Psoas muscle (tissue), 8 donors: ENCODE results near the gene ELOVL5. TPM values are rescaled to one million over a fixed set of nuclear protein-coding genes. Genes with fewer than 3 reads are reported as not detected.
"Not testable (repeated sequence)": the region's sequence is repeated elsewhere in the genome, so short reads cannot be mapped to it uniquely, and the experiment has no call there.

Source experiments
- ATAC-seq, 4 donors: fragments of 200-7000 bp; cut with Tn5 transposase; one replicate each; pipeline ENCODE4 v1.9.1; 2020; ENCODE audit warnings: moderate library complexity in 3 of 4, mild to moderate bottlenecking in 2 of 4
- DNase-seq, 2 donors: peaks; one replicate each; pipeline ENCODE4 v3.0.0-alpha.2; 2020
- H3K27ac ChIP-seq: fragments of 200-600 bp; one replicate; pipeline ENCODE4 v1.8.0; 2022
- H3K27me3 ChIP-seq, 3 donors: fragments of 200-600 bp in 1 of 3; one replicate each; pipeline versions ENCODE4 v1.6.1 to v1.8.0; 2013 to 2022; ENCODE audit warnings: low read length in 2 of 3, mild to moderate bottlenecking in 2 of 3, moderate library complexity in 1 of 3; ENCODE audit not compliant: insufficient read depth in 3 of 3
- H3K36me3 ChIP-seq, 2 donors: fragments of 200-600 bp in 1 of 2; one replicate each; pipeline versions ENCODE4 v1.6.1 to v1.8.0; 2013 to 2022; ENCODE audit warnings: low read depth in 1 of 2, mild to moderate bottlenecking in 1 of 2, moderate library complexity in 1 of 2; ENCODE audit not compliant: insufficient read depth in 1 of 2
- H3K4me1 ChIP-seq: fragments of 200-600 bp; one replicate; pipeline ENCODE4 v1.8.0; 2022
- H3K4me3 ChIP-seq: fragments of 200-600 bp; one replicate; pipeline ENCODE4 v1.8.0; 2022; ENCODE audit warnings: mild to moderate bottlenecking
- H3K9me3 ChIP-seq: fragments of 200-600 bp; one replicate; pipeline ENCODE4 v1.8.0; 2022
- CTCF ChIP-seq: fragments of 200-600 bp; IDR thresholded peaks from one replicate; pipeline ENCODE4 v1.8.0; 2022; ENCODE audit warnings: antibody characterized with exemption
- WGBS, 3 donors: extraction: QIAGEN DNeasy Blood & Tissue Kit; methylation state at CpG; one replicate each; pipeline versions ENCODE4 v1.1.6 to v1.1.7; 2013; 5-methylcytosine and 5-hydroxymethylcytosine counted together
- intact Hi-C, 2 donors: fragments of 100-400 bp; cut with DNase I; formaldehyde crosslinking; loops; one replicate each; pipeline versions ENCODE4 v1.11.0 to v1.14.2; 2022
- polyA plus RNA-seq, 3 donors: library from polyadenylated mRNA; stranded (reverse); fragments of 200-250 nt; gene quantifications; one replicate each; pipeline ENCODE4 v1.2.3, GENCODE V29; 2013
- total RNA-seq, 4 donors: library from RNA; stranded (reverse); fragmentation: NEBNext Ultra II Directional in 2 of 4; extraction: Animal tissue kit (Norgen Biotek cat#: 25700) in 2 of 4; gene quantifications; one replicate each; pipeline versions ENCODE4 v1.2.1 to v1.2.4, GENCODE V29; 2021 to 2023
- donor health status: healthy with polysubstance abuse.
- donor health status: DM: no; HTN: no; CAD: no; lungs with moderate emphysema.
- donor health status: Bipolar disorder and iron deficiency.
- donor health status: healthy.
- donor health status: DM: yes; HTN: yes; CAD: no.
- donor health status: DM: no; HTN: no; CAD: no.
- donor health status: DM: no; HTN: no; CAD: no.
- donor health status: DM: yes; HTN: yes; CAD: no.

Gene ELOVL5
- total and polyA plus RNA-seq, 7 donors = 4.8 to 14.4 (median 7.5) TPM

DNA sequence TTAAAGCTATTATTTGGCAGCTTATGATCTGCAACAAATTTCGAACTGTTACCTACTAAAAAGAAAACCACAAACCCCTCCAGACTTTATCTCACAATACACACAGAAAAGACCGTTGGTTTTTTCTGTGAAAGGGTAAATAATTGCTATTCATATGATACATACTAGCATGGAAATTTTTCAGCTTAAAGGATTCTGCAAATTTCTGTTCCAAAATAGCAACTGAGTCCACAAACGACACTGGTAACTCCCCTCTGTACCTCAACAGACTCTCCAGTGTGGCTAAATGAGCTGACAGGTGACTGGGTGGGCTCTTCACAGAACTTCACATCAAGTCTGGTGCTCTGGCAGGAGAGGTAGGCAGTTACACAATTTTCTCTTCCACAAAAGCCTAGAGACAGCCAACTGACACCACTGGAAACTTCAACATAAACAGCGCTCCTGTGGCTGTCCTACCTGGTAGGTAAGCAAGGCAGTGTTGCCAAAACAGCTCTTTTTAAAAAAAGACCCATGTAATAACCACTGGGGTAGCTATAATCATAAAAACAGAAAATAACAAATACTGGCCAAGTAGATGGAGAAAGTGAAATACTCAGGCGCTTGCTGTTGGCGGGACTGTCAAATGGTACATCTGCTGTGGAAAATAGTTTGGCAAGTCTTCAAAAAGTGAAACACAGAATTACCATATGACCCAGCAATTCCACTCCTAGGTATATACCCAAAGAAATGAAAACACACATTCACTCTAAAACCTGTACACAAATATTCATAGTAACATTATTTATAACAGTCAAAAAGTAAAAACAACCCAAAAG lies 37.8 kb downstream of the ELOVL5 start:
- no peak for TF ChIP-seq CTCF
- Histone ChIP-seq H3K36me3 (no peaks in the 10 kb centered on the region), H3K4me1 (no peaks in the 10 kb centered on the region), H3K27me3 (no peaks in the 10 kb centered on the region), H3K4me3 (no peak overlapping the region), H3K27ac (no peak overlapping the region), H3K9me3 (no peaks in the 10 kb centered on the region)
- no peak for DNase-seq
- intact Hi-C loops = no loop called here
- 82 to 86% (median 82%) methylated on average over 6 of the region's 6 CpGs for WGBS, 3 donors
- no peak for ATAC-seq

- no peaks in the 10 kb centered on the region for H3K27me3 ChIP-seq
- WGBS, 3 donors = 75 to 88% (median 82%) methylated on average over 4 of the region's 4 CpGs
- H3K4me3 ChIP-seq = no peak overlapping the region
- no peak overlapping the region for H3K27ac ChIP-seq
- no peaks in the 10 kb centered on the region for H3K4me1 ChIP-seq
- no peaks in the 10 kb centered on the region for H3K9me3 ChIP-seq
- no peak for ATAC-seq
- intact Hi-C loops = no loop called here
- DNase-seq = no peak
- H3K36me3 ChIP-seq = no peaks in the 10 kb centered on the region
- TF ChIP-seq CTCF = no peak
These were observed 38.8 kb downstream of the ELOVL5 start for GRCh38 chr6:53309901-53310300.

GRCh38 chr6:53309059-53309900 lies 39.5 kb downstream of the ELOVL5 start:
- 49 to 51% (median 50%) methylated on average over 7 of the region's 7 CpGs for WGBS, 3 donors
- Histone ChIP-seq H3K27me3 (no peaks in the 10 kb centered on the region), H3K36me3 (no peaks in the 10 kb centered on the region), H3K9me3 (no peaks in the 10 kb centered on the region), H3K4me1 (no peaks in the 10 kb centered on the region), H3K4me3 (no peak overlapping the region), H3K27ac (no peak overlapping the region)
- no peak for TF ChIP-seq CTCF
- intact Hi-C loops = no loop called here
- DNase-seq (no peak), ATAC-seq (no peak)

DNA sequence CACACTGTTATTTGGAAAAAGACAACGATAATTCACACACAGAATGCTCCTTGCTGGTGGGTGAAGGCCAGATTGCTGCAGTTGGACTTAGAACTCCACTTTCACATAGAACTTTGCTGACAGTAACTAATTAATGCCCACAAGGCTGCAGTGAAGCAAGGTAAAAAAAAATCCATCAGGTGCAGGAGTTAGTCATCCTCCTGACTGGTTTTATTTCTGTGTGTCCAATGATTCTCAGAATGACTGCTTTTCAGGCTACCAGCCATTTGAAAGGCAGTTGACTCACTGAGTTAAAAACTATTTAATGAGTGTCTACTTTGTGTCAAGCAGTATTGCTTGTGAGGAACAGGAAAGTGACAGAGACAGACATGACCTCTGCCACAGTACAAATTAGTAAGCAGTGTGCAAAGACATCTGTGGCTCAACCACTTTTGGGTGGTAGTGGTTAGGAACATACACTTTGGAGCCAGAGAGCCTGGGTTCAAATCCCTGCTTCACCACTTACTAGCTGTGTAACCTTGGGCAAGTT lies 41.9 kb downstream of the ELOVL5 start:
- H3K36me3 ChIP-seq = no peaks in the 10 kb centered on the region
- ATAC-seq (no peak), DNase-seq (no peak)
- no peaks in the 10 kb centered on the region for H3K27me3 ChIP-seq
- TF ChIP-seq CTCF = no peak
- peaks cover 8% of the 10 kb centered on the region for H3K4me1 ChIP-seq
- H3K4me3 ChIP-seq = no peak overlapping the region
- no peaks in the 10 kb centered on the region for H3K9me3 ChIP-seq
- WGBS, 3 donors = 70 to 86% (median 76%) methylated on average over 1 of the region's 1 CpG
- intact Hi-C loops = no loop called here
- H3K27ac ChIP-seq = no peak overlapping the region

GRCh38 chr6:53306217-53306616 lies 42.5 kb downstream of the ELOVL5 start:
- DNase-seq, H3K27me3 ChIP-seq, H3K27ac ChIP-seq, ATAC-seq, H3K4me3 ChIP-seq, H3K36me3 ChIP-seq, H3K9me3 ChIP-seq, intact Hi-C loops, H3K4me1 ChIP-seq: not testable (repeated sequence)
- 90 to 95% (median 94%) methylated on average over 1 of the region's 1 CpG for WGBS, 3 donors

DNA sequence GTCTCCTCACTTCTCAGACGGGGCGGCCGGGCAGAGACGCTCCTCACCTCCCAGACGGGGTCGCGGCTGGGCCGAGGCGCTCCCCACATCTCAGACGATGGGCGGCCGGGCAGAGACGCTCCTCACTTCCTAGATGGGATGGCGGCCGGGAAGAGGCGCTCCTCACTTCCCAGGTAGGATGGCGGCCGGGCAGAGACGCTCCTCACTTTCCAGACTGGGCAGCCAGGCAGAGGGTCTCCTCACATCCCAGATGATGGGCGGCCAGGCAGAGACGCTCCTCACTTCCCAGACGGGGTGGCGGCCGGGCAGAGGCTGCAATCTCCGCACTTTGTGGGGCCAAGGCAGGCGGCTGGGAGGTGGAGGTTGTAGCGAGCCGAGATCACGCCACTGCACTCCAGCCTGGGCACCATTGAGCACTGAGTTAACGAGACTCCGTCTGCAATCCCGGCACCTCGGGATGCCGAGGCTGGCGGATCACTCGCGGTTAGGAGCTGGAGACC lies 43.2 kb downstream of the ELOVL5 start:
- H3K9me3 ChIP-seq, intact Hi-C loops, DNase-seq, H3K27ac ChIP-seq, ATAC-seq, H3K4me3 ChIP-seq, H3K36me3 ChIP-seq, H3K27me3 ChIP-seq: not testable (repeated sequence)
- peaks cover 15% of the 10 kb centered on the region for H3K4me1 ChIP-seq
- 96 to 98% (median 98%) methylated on average over 16 to 37 of the region's 37 CpGs for WGBS, 3 donors

- not testable (repeated sequence) for H3K27ac ChIP-seq
- intact Hi-C loops = loop anchor here in 1 of 2 donors (5.0 kb wide), 1 partner anchor 42 kb away; the partner anchor contains the start of gene ELOVL5
- H3K4me1 ChIP-seq = peaks cover 21% of the 10 kb centered on the region
These were observed 43.8 kb downstream of the ELOVL5 start for GRCh38 chr6:53304953-53305352.

More at GRCh38 chr6:53304953-53305352, 43.8 kb downstream of the ELOVL5 start:
- H3K9me3 ChIP-seq, ATAC-seq, H3K27me3 ChIP-seq, H3K4me3 ChIP-seq, DNase-seq, H3K36me3 ChIP-seq: not testable (repeated sequence)
- 94 to 98% (median 95%) methylated on average over 8 to 20 of the region's 32 CpGs for WGBS, 3 donors
